Upper lobe of left lung (tissue), 6 donors: ENCODE measurements around the gene PRKCH. TPM values are rescaled to one million over a fixed set of nuclear protein-coding genes. Genes with fewer than 3 reads are reported as not detected.
A peak's percentile ranks its signal among the peaks of the same experiment; 100 is the strongest.

Source experiments
- ATAC-seq, 2 donors: fragments of 200-7000 bp; cut with Tn5 transposase; one replicate each; pipeline ENCODE4 v1.9.1; 2022; ENCODE audit warnings: mild to moderate bottlenecking in 2 of 2, moderate library complexity in 2 of 2; ENCODE audit not compliant: low FRiP score in 2 of 2
- DNase-seq, 2 donors: peaks; one replicate each; pipeline ENCODE4 v3.0.0-alpha.2; 2019 to 2020
- H3K27ac ChIP-seq, 4 donors: fragments of 200-600 bp; sonication (generic); one replicate each; pipeline ENCODE4 v1.5.1; 2016 to 2019
- H3K27me3 ChIP-seq, 4 donors: fragments of 200-600 bp; sonication (generic); one replicate each; pipeline ENCODE4 v1.5.1; 2017 to 2019
- H3K36me3 ChIP-seq, 4 donors: fragments of 200-600 bp; sonication (generic); one replicate each; pipeline ENCODE4 v1.5.1; 2016 to 2019
- H3K4me1 ChIP-seq, 4 donors: fragments of 200-600 bp; sonication (generic); one replicate each; pipeline ENCODE4 v1.5.1; 2018 to 2019
- H3K4me3 ChIP-seq, 4 donors: fragments of 200-600 bp; sonication (generic); one replicate each; pipeline ENCODE4 v1.5.1; 2017 to 2019; ENCODE audit warnings: mild to moderate bottlenecking in 2 of 4, moderate library complexity in 1 of 4
- H3K9me3 ChIP-seq, 4 donors: fragments of 200-600 bp; sonication (generic); one replicate each; pipeline ENCODE4 v1.5.1; 2018 to 2019
- CTCF ChIP-seq, 6 experiments: fragments of 450-650 bp in 4 of 6; fragments of 200-600 bp in 2 of 6; sonication (generic) in 2 of 6; IDR thresholded peaks; one replicate each; pipeline ENCODE4 v1.5.1; 2016 to 2019; ENCODE audit warnings: antibody characterized with exemption in 6 of 6
- EP300 ChIP-seq, 4 donors: sonication (generic); formaldehyde crosslinking; IDR thresholded peaks; one replicate each; pipeline ENCODE4 v1.5.1; 2017; ENCODE audit warnings: antibody characterized with exemption in 4 of 4, control low read depth in 2 of 4
- POLR2A ChIP-seq, 4 donors: fragments of 450-650 bp; IDR thresholded peaks; one replicate each; pipeline ENCODE4 v1.5.1; 2016 to 2017; ENCODE audit warnings: antibody characterized with exemption in 4 of 4, mild to moderate bottlenecking in 2 of 4
- POLR2AphosphoS5 ChIP-seq, 2 donors: sonication (generic); formaldehyde crosslinking; IDR thresholded peaks; one replicate each; pipeline ENCODE4 v1.5.1; 2017; ENCODE audit warnings: antibody characterized with exemption in 2 of 2
- WGBS, 2 donors: methylation state at CpG; one replicate each; pipeline ENCODE4 v1.1.5; 2017 to 2018; 5-methylcytosine and 5-hydroxymethylcytosine counted together
- total RNA-seq, 6 donors: library from RNA; depleted of rRNA in 4 of 6; stranded (reverse); fragments of >200 nt in 4 of 6; gene quantifications; one replicate each; pipeline versions ENCODE4 v1.1.0 to v1.2.1, GENCODE V29; 2016 to 2021
- donor health status: DM: no; HTN: no; CAD: no; lungs with moderate emphysema.
- donor health status: DM: no; HTN: yes; CAD: no; lungs with severe emphysema.

PRKCH gene
- total RNA-seq, 6 donors from 2014 or later: 54.0 to 102 (median 76.6) TPM

GRCh38 chr14:61547186-61548069 lies 226.0 kb downstream of the PRKCH start:
- peak overlapping the region in 3 of 4 donors; percentile 18 to 36 (median 28) for H3K27ac ChIP-seq

GRCh38 chr14:61549425-61549824 lies 228.0 kb downstream of the PRKCH start:
- Histone ChIP-seq H3K27ac (peak overlapping the region in 1 of 4 donors; percentile 34), H3K4me3 (no peak overlapping the region), H3K27me3 (no peaks in the 10 kb centered on the region), H3K36me3 (peaks cover 6 to 42% (median 19%) of the 10 kb centered on the region in 4 donors), H3K4me1 (peaks cover 33 to 51% (median 41%) of the 10 kb centered on the region in 4 donors), H3K9me3 (no peaks in the 10 kb centered on the region)
- DNase-seq: no peak
- WGBS, 2 donors: 77 to 79% methylated on average over 2 of the region's 2 CpGs
- ATAC-seq: no peak
- TF ChIP-seq EP300 (IDR thresholded peaks at IDR 0.05): no peak
- TF ChIP-seq CTCF (IDR thresholded peaks at IDR 0.05): no peak
- no peak for TF ChIP-seq POLR2AphosphoS5 (IDR thresholded peaks at IDR 0.05)
- TF ChIP-seq POLR2A (IDR thresholded peaks at IDR 0.05): no peak

More at GRCh38 chr14:61547186-61548069, 226.0 kb downstream of the PRKCH start:
- TF ChIP-seq EP300 (IDR thresholded peaks at IDR 0.05): no peak
- peak in 1 of 2 donors; percentile 36 for TF ChIP-seq POLR2AphosphoS5 (IDR thresholded peaks at IDR 0.05)
- no peak for ATAC-seq
- Histone ChIP-seq H3K27me3 (no peaks in the 10 kb centered on the region), H3K9me3 (no peaks in the 10 kb centered on the region), H3K36me3 (peaks cover 6 to 42% (median 19%) of the 10 kb centered on the region in 4 donors), H3K4me1 (peaks cover 33 to 48% (median 40%) of the 10 kb centered on the region in 4 donors), H3K4me3 (no peak overlapping the region)
- DNase-seq: peak in 1 of 2 donors; percentile 52
- WGBS, 2 donors: 76 to 86% methylated on average over 14 of the region's 14 CpGs

DNA sequence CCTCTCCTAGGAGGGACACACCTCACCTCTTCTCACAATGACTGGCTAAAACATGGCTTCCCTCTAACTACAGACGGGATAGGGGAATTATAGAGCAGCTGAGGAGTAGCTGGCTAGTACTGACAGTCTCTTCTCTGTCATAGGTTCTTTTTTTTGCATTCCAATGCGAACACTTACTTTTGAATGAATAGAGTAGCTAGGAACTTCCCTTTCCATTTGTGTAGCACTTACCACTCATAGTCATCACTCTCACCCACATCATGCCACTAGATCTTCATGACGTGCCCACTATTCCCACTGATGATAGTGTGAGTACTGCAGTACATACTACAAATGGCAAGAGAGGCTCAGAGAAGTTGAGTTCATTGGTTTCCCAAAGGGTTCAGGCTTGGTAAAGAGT lies 230.0 kb downstream of the PRKCH start:
- Histone ChIP-seq H3K36me3 (peaks cover 6 to 42% (median 19%) of the 10 kb centered on the region in 4 donors), H3K9me3 (no peaks in the 10 kb centered on the region), H3K4me3 (no peak overlapping the region), H3K27ac (peak overlapping the region; percentile 55 to 81 (median 78)), H3K27me3 (no peaks in the 10 kb centered on the region), H3K4me1 (peaks cover 23 to 34% (median 26%) of the 10 kb centered on the region in 4 donors)
- ATAC-seq (no peak), DNase-seq (no peak)
- TF ChIP-seq CTCF (IDR thresholded peaks at IDR 0.05) (no peak), POLR2AphosphoS5 (IDR thresholded peaks at IDR 0.05) (no peak), POLR2A (IDR thresholded peaks at IDR 0.05) (peak in 1 of 4 donors; percentile 40)
- 83 to 85% methylated on average over 3 of the region's 3 CpGs for WGBS, 2 donors

DNA sequence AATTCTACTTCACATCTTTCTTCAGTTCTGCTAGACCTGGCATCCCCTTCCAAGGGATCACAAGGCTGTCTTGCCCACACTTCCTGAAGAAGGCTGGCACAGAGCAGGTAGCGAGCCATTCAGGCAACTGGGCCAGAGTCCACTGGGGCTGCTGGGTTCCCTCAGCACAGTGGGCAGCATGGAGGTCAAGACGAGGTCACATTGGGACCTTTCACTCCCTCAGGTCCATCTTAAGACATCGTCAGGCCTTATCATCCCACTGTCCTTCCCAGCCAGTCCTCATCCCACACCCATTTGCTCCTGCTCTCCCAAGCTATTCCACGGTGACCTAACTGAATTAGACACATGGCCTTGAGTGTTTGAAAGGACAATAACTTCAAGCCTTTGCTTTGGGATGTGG lies 230.9 kb downstream of the PRKCH start:
- no peak for DNase-seq
- 78 to 90% methylated on average over 4 of the region's 4 CpGs for WGBS, 2 donors
- no peak for ATAC-seq
- H3K9me3 ChIP-seq: no peaks in the 10 kb centered on the region
- H3K4me3 ChIP-seq: no peak overlapping the region
- TF ChIP-seq EP300 (IDR thresholded peaks at IDR 0.05): no peak
- no peak for TF ChIP-seq POLR2A (IDR thresholded peaks at IDR 0.05)
- TF ChIP-seq POLR2AphosphoS5 (IDR thresholded peaks at IDR 0.05): no peak
- TF ChIP-seq CTCF (IDR thresholded peaks at IDR 0.05): no peak
- peaks cover 6 to 41% (median 19%) of the 10 kb centered on the region in 4 donors for H3K36me3 ChIP-seq
- H3K27me3 ChIP-seq: no peaks in the 10 kb centered on the region
- peaks cover 23 to 28% (median 24%) of the 10 kb centered on the region in 4 donors for H3K4me1 ChIP-seq
- peak overlapping the region; percentile 78 to 89 (median 80) for H3K27ac ChIP-seq
